Breast epithelium (tissue), 4 donors: ENCODE results near the gene S1PR4. TPM values are rescaled to one million over a fixed set of nuclear protein-coding genes. Genes with fewer than 3 reads are reported as not detected.

Experiments used
- DNase-seq, 2 donors: peaks; one replicate each; pipeline ENCODE4 v3.0.0-alpha.2; 2019; ENCODE audit warnings: low spot score in 2 of 2
- H3K27ac ChIP-seq, 2 donors: fragments of 200-600 bp; sonication (generic) in 1 of 2; one replicate each; pipeline ENCODE4 v1.5.1; 2016 to 2019; ENCODE audit warnings: mild to moderate bottlenecking in 1 of 2
- H3K27me3 ChIP-seq, 2 donors: fragments of 200-600 bp; sonication (generic) in 1 of 2; one replicate each; pipeline versions ENCODE4 v1.5.1 to v1.6.0; 2017 to 2019; ENCODE audit warnings: control low read depth in 1 of 2, mild to moderate bottlenecking in 1 of 2
- H3K36me3 ChIP-seq: fragments of 200-600 bp; one replicate; pipeline ENCODE4 v1.5.1; 2019
- H3K4me1 ChIP-seq, 2 donors: fragments of 200-600 bp; sonication (generic); one replicate each; pipeline ENCODE4 v1.5.1; 2016 to 2019; ENCODE audit warnings: control low read depth in 1 of 2
- H3K4me3 ChIP-seq, 3 donors: fragments of 200-600 bp; sonication (generic); 1 replicate in 2 of 3; 2 replicates in 1 of 3; pipeline ENCODE4 v1.5.1; 2016 to 2019; ENCODE audit warnings: mild to moderate bottlenecking in 3 of 3, moderate library complexity in 2 of 3
- H3K9me3 ChIP-seq, 2 donors: fragments of 200-600 bp; sonication (generic) in 1 of 2; one replicate each; pipeline ENCODE4 v1.5.1; 2016 to 2019; ENCODE audit warnings: control low read depth in 1 of 2
- CTCF ChIP-seq, 3 donors: fragments of 450-650 bp; IDR thresholded peaks; one replicate each; pipeline ENCODE4 v1.5.1; 2016 to 2017; ENCODE audit warnings: antibody characterized with exemption in 3 of 3, mild to moderate bottlenecking in 3 of 3, moderate library complexity in 3 of 3
- POLR2A ChIP-seq: fragments of 450-650 bp; IDR thresholded peaks from one replicate; pipeline ENCODE4 v1.6.1; 2016; ENCODE audit warnings: antibody characterized with exemption, mild to moderate bottlenecking, moderate library complexity
- POLR2AphosphoS5 ChIP-seq, 3 donors: sonication (generic); formaldehyde crosslinking; IDR thresholded peaks; one replicate each; pipeline ENCODE4 v1.6.1; 2017; ENCODE audit warnings: antibody characterized with exemption in 3 of 3
- intact Hi-C: fragments of 100-400 bp; cut with DNase I; formaldehyde crosslinking; loops from one replicate; pipeline ENCODE4 v1.15.1; 2023; ENCODE audit warnings: low total_unique reads
- total RNA-seq, 3 donors: library from RNA; depleted of rRNA; stranded (reverse); fragments of >200 nt; gene quantifications; one replicate each; pipeline ENCODE4 v1.1.0, GENCODE V29; 2016

The S1PR4 gene
- total RNA-seq, 3 donors from 2014 or later, result 1.3 to 1.9 TPM; not detected in 1

GRCh38 chr19:3133793-3134116 lies 44.8 kb upstream of the S1PR4 start:
- Histone ChIP-seq H3K27me3 (no peaks in the 10 kb centered on the region), H3K4me3 (no peak overlapping the region), H3K9me3 (no peaks in the 10 kb centered on the region), H3K27ac (peak overlapping the region; percentile 82), H3K4me1 (no peaks in the 10 kb centered on the region), H3K36me3 (no peaks in the 10 kb centered on the region)
- intact Hi-C loops, result no loop called here
- TF ChIP-seq POLR2AphosphoS5 (IDR thresholded peaks at IDR 0.05) (no peak), POLR2A (no peak), CTCF (IDR thresholded peaks at IDR 0.05) (no peak)
- DNase-seq, result no peak

DNA sequence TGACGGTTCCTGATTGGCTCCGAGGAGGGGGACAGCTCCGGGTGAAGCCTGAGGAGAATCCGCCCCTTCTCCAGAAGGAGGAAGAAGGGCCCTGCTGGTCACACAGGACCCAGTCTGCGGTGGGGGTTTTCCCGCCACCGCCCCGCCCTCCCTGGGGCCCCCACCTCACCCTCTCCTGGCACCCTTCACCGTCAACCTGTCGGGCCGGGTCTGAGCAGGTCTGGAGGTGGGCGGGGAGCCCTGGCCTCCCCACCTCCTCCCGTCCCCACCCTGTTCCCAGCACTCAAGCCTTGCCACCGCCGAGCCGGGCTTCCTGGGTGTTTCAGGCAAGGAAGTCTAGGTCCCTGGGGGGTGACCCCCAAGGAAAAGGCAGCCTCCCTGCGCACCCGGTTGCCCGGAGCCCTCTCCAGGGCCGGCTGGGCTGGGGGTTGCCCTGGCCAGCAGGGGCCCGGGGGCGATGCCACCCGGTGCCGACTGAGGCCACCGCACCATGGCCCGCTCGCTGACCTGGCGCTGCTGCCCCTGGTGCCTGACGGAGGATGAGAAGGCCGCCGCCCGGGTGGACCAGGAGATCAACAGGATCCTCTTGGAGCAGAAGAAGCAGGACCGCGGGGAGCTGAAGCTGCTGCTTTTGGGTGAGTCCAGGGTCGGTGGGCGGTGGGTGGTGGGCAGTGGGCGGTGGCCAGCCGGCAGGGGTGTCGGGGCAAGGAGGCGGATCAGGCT lies 42.4 kb upstream of the S1PR4 start, which contains the start of gene GNA15:
Gene GNA15 (plus strand): TSS at position 73 of the 723 bp plus-strand sequence. CDS start 418 bp downstream, at position 491.
- DNase-seq, result peak; percentile 53 to 70
- Histone ChIP-seq H3K27me3 (no peaks in the 10 kb centered on the region), H3K36me3 (no peaks in the 10 kb centered on the region), H3K4me3 (peak within 1 kb of the TSS; percentile 44 to 69 (median 53)), H3K4me1 (no peaks in the 10 kb centered on the region), H3K9me3 (no peaks in the 10 kb centered on the region), H3K27ac (peak within 1 kb of the TSS; percentile 74 to 75)
- intact Hi-C loops, result no loop called here
- TF ChIP-seq CTCF (IDR thresholded peaks at IDR 0.05), result no peak
- TF ChIP-seq POLR2AphosphoS5 (IDR thresholded peaks at IDR 0.05), result no peak
- TF ChIP-seq POLR2A, result no peak

DNA sequence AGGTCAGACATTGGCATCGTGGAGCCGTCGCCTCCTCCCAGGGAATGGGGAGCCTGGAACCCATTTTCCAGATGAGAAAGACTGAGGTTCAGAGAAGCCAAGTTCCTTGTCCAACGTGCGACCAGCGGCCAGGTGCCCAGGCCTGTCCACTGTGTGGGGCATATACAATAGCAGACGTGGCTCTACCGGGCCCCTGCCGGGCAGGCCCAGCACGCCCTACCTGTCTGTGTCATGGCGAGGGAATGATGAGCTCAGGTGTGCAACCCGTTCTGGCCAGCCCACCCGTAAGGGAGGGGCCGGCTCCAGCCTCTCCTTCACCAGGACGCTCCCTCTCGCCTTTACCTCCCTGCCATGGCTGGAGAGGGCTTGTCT lies 41.9 kb upstream of the S1PR4 start:
- Histone ChIP-seq H3K36me3 (no peaks in the 10 kb centered on the region), H3K27me3 (no peaks in the 10 kb centered on the region), H3K4me1 (no peaks in the 10 kb centered on the region), H3K9me3 (no peaks in the 10 kb centered on the region), H3K4me3 (peak overlapping the region; percentile 44 to 69 (median 53)), H3K27ac (peak overlapping the region; percentile 74 to 75)
- no peak for DNase-seq
- TF ChIP-seq CTCF (IDR thresholded peaks at IDR 0.05) (no peak), POLR2A (no peak), POLR2AphosphoS5 (IDR thresholded peaks at IDR 0.05) (no peak)
- intact Hi-C loops, result no loop called here

DNA sequence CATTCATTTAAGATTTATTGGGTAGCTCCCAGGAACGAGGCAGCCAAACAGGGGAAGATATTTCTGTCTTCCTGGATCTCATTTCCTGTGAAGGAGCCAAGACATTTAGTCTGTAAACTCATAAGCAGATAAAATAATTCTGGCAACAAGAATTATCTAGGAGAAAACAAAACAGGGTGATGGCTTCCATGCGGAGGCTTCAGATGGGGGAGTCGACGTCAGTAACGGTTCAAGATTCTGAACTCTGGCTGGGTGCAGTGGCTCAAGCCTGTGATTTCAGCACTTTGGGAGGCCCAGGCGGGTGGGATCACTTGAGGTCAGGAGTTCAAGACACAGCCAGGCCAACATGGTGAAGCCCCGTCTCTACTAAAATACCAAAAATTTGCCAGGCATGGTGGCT lies 41.5 kb upstream of the S1PR4 start:
- intact Hi-C loops, result no loop called here
- no peaks in the 10 kb centered on the region for H3K9me3 ChIP-seq
- DNase-seq, result no peak
- H3K36me3 ChIP-seq, result no peaks in the 10 kb centered on the region
- H3K27ac ChIP-seq, result peak overlapping the region in 1 of 2 donors; percentile 74
- no peak for TF ChIP-seq CTCF (IDR thresholded peaks at IDR 0.05)
- H3K27me3 ChIP-seq, result no peaks in the 10 kb centered on the region
- no peaks in the 10 kb centered on the region for H3K4me1 ChIP-seq
- peak overlapping the region; percentile 44 to 69 (median 53) for H3K4me3 ChIP-seq

- H3K4me3 ChIP-seq, result no peak overlapping the region
- intact Hi-C loops, result no loop called here
- H3K9me3 ChIP-seq, result no peaks in the 10 kb centered on the region
- H3K4me1 ChIP-seq, result no peaks in the 10 kb centered on the region
- no peak for TF ChIP-seq POLR2AphosphoS5 (IDR thresholded peaks at IDR 0.05)
- TF ChIP-seq POLR2A, result no peak
- TF ChIP-seq CTCF (IDR thresholded peaks at IDR 0.05), result no peak
- no peaks in the 10 kb centered on the region for H3K36me3 ChIP-seq
- no peak overlapping the region for H3K27ac ChIP-seq
- DNase-seq, result no peak
- H3K27me3 ChIP-seq, result no peaks in the 10 kb centered on the region
Observed at GRCh38 chr19:3138268-3138667, 40.3 kb upstream of the S1PR4 start.
